Fibroblast of lung (primary cell): ENCODE data around the gene CTDSPL. TPM values are rescaled to one million over a fixed set of nuclear protein-coding genes. Genes with fewer than 3 reads are reported as not detected.

Experiments
- DNase-seq, 2 donors: peaks; one replicate each; pipeline versions ENCODE4 v3.0.0 to v3.0.0-alpha.2; 2010; ENCODE audit warnings: low read depth in 2 of 2
- H2AFZ ChIP-seq: 2 replicates; pipeline ENCODE4 v1.5.1; 2012; ENCODE audit warnings: low read length, control low read depth, inconsistent platforms
- H3K27ac ChIP-seq: 2 replicates; pipeline ENCODE4 v1.5.1; 2011; ENCODE audit warnings: low read length, control low read depth; ENCODE audit not compliant: insufficient read depth
- H3K27me3 ChIP-seq: 2 replicates; pipeline ENCODE4 v1.5.1; 2011; ENCODE audit warnings: mild to moderate bottlenecking, low read length; ENCODE audit not compliant: control insufficient read depth, insufficient read depth
- H3K36me3 ChIP-seq: 2 replicates; pipeline ENCODE4 v1.5.1; 2011; ENCODE audit warnings: low read length; ENCODE audit not compliant: control insufficient read depth, insufficient read depth
- H3K4me1 ChIP-seq: 2 replicates; pipeline ENCODE4 v1.5.1; 2011; ENCODE audit warnings: low read length; ENCODE audit not compliant: control insufficient read depth, insufficient read depth; ENCODE audit errors: extremely low read depth
- H3K4me2 ChIP-seq: 2 replicates; pipeline ENCODE4 v1.5.1; 2011; ENCODE audit warnings: low read length, control low read depth; ENCODE audit not compliant: insufficient read depth; ENCODE audit errors: extremely low read depth
- H3K4me3 ChIP-seq, 4 experiments: fragments of 200-600 bp in 1 of 4; sonication (generic) in 1 of 4; replicated peaks in 1 of 4; 2 replicates each; pipeline ENCODE4 v1.5.1; 2011 to 2016; ENCODE audit warnings: low read length in 4 of 4, low read depth in 3 of 4, mild to moderate bottlenecking in 3 of 4, control low read depth in 2 of 4, inconsistent platforms in 1 of 4, mixed read lengths in 1 of 4; ENCODE audit not compliant: insufficient read depth in 1 of 4; ENCODE audit errors: control extremely low read depth in 1 of 4
- H3K79me2 ChIP-seq: 2 replicates; pipeline ENCODE4 v1.5.1; 2012; ENCODE audit warnings: mild to moderate bottlenecking, low read length, inconsistent platforms; ENCODE audit not compliant: control insufficient read depth, insufficient read depth
- H3K9ac ChIP-seq: 2 replicates; pipeline ENCODE4 v1.5.1; 2011; ENCODE audit warnings: mild to moderate bottlenecking, low read length, control low read depth; ENCODE audit not compliant: insufficient read depth
- H3K9me3 ChIP-seq: 2 replicates; pipeline ENCODE4 v1.5.1; 2012; ENCODE audit warnings: low read depth, low read length; ENCODE audit not compliant: control insufficient read depth, insufficient read depth
- H4K20me1 ChIP-seq: 2 replicates; pipeline ENCODE4 v1.5.1; 2011; ENCODE audit warnings: low read length; ENCODE audit not compliant: control insufficient read depth, insufficient read depth; ENCODE audit errors: extremely low read depth
- CTCF ChIP-seq, 2 donors: IDR thresholded peaks in 1 of 2; conservative IDR thresholded peaks in 1 of 2; 1 replicate in 1 of 2; 2 replicates in 1 of 2; pipeline ENCODE4 v1.5.1; 2011 to 2012; ENCODE audit warnings: low read length in 2 of 2, control low read depth in 1 of 2, inconsistent platforms in 1 of 2, low read depth in 1 of 2, mild to moderate bottlenecking in 1 of 2
- EZH2 ChIP-seq: IDR thresholded peaks from 2 replicates; pipeline ENCODE4 v1.5.1; 2012; ENCODE audit warnings: low read length, control low read depth, mild to moderate bottlenecking; ENCODE audit errors: missing control alignments
- polyA plus RNA-seq, 2 donors: library from polyadenylated mRNA; depleted of rRNA in 1 of 2; stranded (reverse) in 1 of 2; unstranded in 1 of 2; fragments of >200 nt; gene quantifications; 2 replicates each; pipeline ENCODE4 v1.2.1, GENCODE V29; 2011 to 2012; ENCODE audit warnings: missing spikeins in 1 of 2
- total RNA-seq: library from RNA; depleted of rRNA; stranded (reverse); fragments of >200 nt; gene quantifications from 2 replicates; pipeline ENCODE4 v1.2.1, GENCODE V29; 2014

CTDSPL gene
- total and polyA plus RNA-seq, 2 donors (not counting 1 experiment from before 2014, with no cell fraction given), result 34.0 to 51.5 TPM

- H3K4me1 ChIP-seq, result no peaks in the 10 kb centered on the region
- H3K79me2 ChIP-seq, result no peaks in the 10 kb centered on the region
- TF ChIP-seq CTCF (conservative IDR thresholded peaks at IDR 0.05 in 1 of 2, IDR thresholded peaks at IDR 0.05 in 1 of 2; ENCODE audit: low read depth in 1 of 2, low read length in 2 of 2) (no peak), EZH2 (no peak)
- no peaks in the 10 kb centered on the region for H4K20me1 ChIP-seq
- H3K27ac ChIP-seq, result no peak overlapping the region
- H3K4me2 ChIP-seq, result no peak overlapping the region
- no peaks in the 10 kb centered on the region for H3K27me3 ChIP-seq
- no peak overlapping the region for H3K4me3 ChIP-seq
- H2AFZ ChIP-seq, result no peak overlapping the region
- no peaks in the 10 kb centered on the region for H3K36me3 ChIP-seq
- DNase-seq, result no peak
- H3K9ac ChIP-seq, result no peak overlapping the region
- no peaks in the 10 kb centered on the region for H3K9me3 ChIP-seq
These were observed 51.8 kb downstream of the CTDSPL start for GRCh38 chr3:37913522-37913921.

DNA sequence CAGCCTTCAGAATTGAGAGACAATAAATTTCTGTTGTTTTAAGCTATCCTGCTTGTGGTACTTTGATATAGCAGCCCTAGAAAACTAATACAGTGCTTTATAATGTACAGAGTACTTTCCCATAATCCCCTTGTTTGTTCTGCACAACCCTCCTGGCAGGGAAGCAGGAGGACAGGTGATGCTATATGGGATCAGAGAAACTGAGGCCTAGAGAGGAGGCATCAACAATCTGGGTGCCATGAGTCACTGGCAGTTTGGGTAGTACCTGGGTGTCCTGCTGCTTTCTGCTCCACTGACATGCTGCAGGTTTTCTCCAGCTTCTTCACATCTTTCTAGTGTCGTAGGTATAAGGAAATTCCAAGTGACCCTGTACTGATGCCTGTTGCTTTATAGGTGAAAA lies 55.0 kb downstream of the CTDSPL start:
- Histone ChIP-seq H3K9me3 (no peaks in the 10 kb centered on the region), H3K79me2 (no peaks in the 10 kb centered on the region), H3K27me3 (no peaks in the 10 kb centered on the region), H3K9ac (no peak overlapping the region), H4K20me1 (no peaks in the 10 kb centered on the region), H3K4me2 (no peak overlapping the region), H3K27ac (no peak overlapping the region), H2AFZ (no peak overlapping the region), H3K4me1 (no peaks in the 10 kb centered on the region), H3K4me3 (no peak overlapping the region), H3K36me3 (no peaks in the 10 kb centered on the region)
- TF ChIP-seq EZH2 (no peak), CTCF (conservative IDR thresholded peaks at IDR 0.05 in 1 of 2, IDR thresholded peaks at IDR 0.05 in 1 of 2; ENCODE audit: low read depth in 1 of 2, low read length in 2 of 2) (no peak)
- DNase-seq, result no peak

GRCh38 chr3:37918627-37919026 lies 56.9 kb downstream of the CTDSPL start:
- no peaks in the 10 kb centered on the region for H3K36me3 ChIP-seq
- TF ChIP-seq EZH2, result no peak
- TF ChIP-seq CTCF (conservative IDR thresholded peaks at IDR 0.05 in 1 of 2, IDR thresholded peaks at IDR 0.05 in 1 of 2; ENCODE audit: low read depth in 1 of 2, low read length in 2 of 2), result no peak
- H3K79me2 ChIP-seq, result no peaks in the 10 kb centered on the region
- no peak overlapping the region for H3K9ac ChIP-seq
- H3K4me2 ChIP-seq, result no peak overlapping the region
- H2AFZ ChIP-seq, result no peak overlapping the region
- H3K9me3 ChIP-seq, result no peaks in the 10 kb centered on the region
- H3K4me1 ChIP-seq, result peaks cover 9% of the 10 kb centered on the region
- H3K4me3 ChIP-seq, result no peak overlapping the region
- no peaks in the 10 kb centered on the region for H4K20me1 ChIP-seq
- H3K27ac ChIP-seq, result no peak overlapping the region
- no peak for DNase-seq
- no peaks in the 10 kb centered on the region for H3K27me3 ChIP-seq
